Glomerular endothelial cell (primary cell): ENCODE measurements around the gene CAMK1D. TPM values are rescaled to one million over a fixed set of nuclear protein-coding genes. Genes with fewer than 3 reads are reported as not detected.
"Not testable (repeated sequence)": the region's sequence is repeated elsewhere in the genome, so short reads cannot be mapped to it uniquely, and the experiment has no call there.

Source experiments
- DNase-seq: peaks from one replicate; pipeline ENCODE4 v3.0.0-alpha.2; 2011; ENCODE audit warnings: low read depth, low spot score; ENCODE audit errors: extremely low read depth
- total RNA-seq: library from RNA; depleted of rRNA; stranded (reverse); fragments of >200 nt; gene quantifications from 2 replicates; pipeline ENCODE4 v1.2.3, GENCODE V29; 2015

CAMK1D gene
- total RNA-seq, 1 donor from 2014 or later = 2.0 TPM

- DNase-seq = no peak
These were observed 140.0 kb downstream of the CAMK1D start for GRCh38 chr10:12489357-12489756.

GRCh38 chr10:12489806-12490205, 140.5 kb downstream of the CAMK1D start:
- DNase-seq = no peak

- no peak for DNase-seq
These were observed 141.6 kb downstream of the CAMK1D start for GRCh38 chr10:12490963-12491362.

GRCh38 chr10:12491491-12491890, 142.1 kb downstream of the CAMK1D start:
- no peak for DNase-seq

GRCh38 chr10:12492016-12492415, 142.7 kb downstream of the CAMK1D start:
- no peak for DNase-seq

GRCh38 chr10:12497046-12497445, 147.7 kb downstream of the CAMK1D start:
- DNase-seq = not testable (repeated sequence)

GRCh38 chr10:12499076-12499986, 150.0 kb downstream of the CAMK1D start:
- no peak for DNase-seq

GRCh38 chr10:12500381-12501303, 151.3 kb downstream of the CAMK1D start:
- no peak for DNase-seq

GRCh38 chr10:12501324-12501723, 152.0 kb downstream of the CAMK1D start:
- no peak for DNase-seq

- no peak for DNase-seq
These were observed 152.6 kb downstream of the CAMK1D start for GRCh38 chr10:12501841-12502525.

GRCh38 chr10:12502526-12503274, 153.4 kb downstream of the CAMK1D start:
- DNase-seq = no peak

GRCh38 chr10:12503311-12503710, 154.0 kb downstream of the CAMK1D start:
- no peak for DNase-seq

- no peak for DNase-seq
These were observed 154.8 kb downstream of the CAMK1D start for GRCh38 chr10:12504176-12504575.

GRCh38 chr10:12504628-12505027, 155.3 kb downstream of the CAMK1D start:
- DNase-seq = no peak

GRCh38 chr10:12505683-12506082, 156.3 kb downstream of the CAMK1D start:
- no peak for DNase-seq

- no peak for DNase-seq
These were observed 158.0 kb downstream of the CAMK1D start for GRCh38 chr10:12507165-12507850.

GRCh38 chr10:12508165-12508564, 158.8 kb downstream of the CAMK1D start:
- DNase-seq = no peak

- DNase-seq = no peak
These were observed 159.9 kb downstream of the CAMK1D start for GRCh38 chr10:12509016-12509793.

GRCh38 chr10:12509794-12510100, 160.4 kb downstream of the CAMK1D start:
- DNase-seq = no peak
